Vagina (tissue), 2 donors: Measurements from ENCODE around the gene ARL9.

Source experiments
- CTCF ChIP-seq, 3 experiments: fragments of 450-650 bp in 2 of 3; fragments of 200-600 bp in 1 of 3; sonication (generic) in 1 of 3; IDR thresholded peaks; one replicate each; pipeline ENCODE4 v1.5.1; 2017 to 2019; ENCODE audit warnings: antibody characterized with exemption in 3 of 3, mild to moderate bottlenecking in 2 of 3, moderate library complexity in 2 of 3
- POLR2A ChIP-seq, 2 donors: fragments of 450-650 bp; IDR thresholded peaks; one replicate each; pipeline ENCODE4 v1.6.1; 2017; ENCODE audit warnings: antibody characterized with exemption in 2 of 2, mild to moderate bottlenecking in 2 of 2, moderate library complexity in 2 of 2

- no peak for TF ChIP-seq POLR2A (IDR thresholded peaks at IDR 0.05)
- no peak for TF ChIP-seq CTCF (IDR thresholded peaks at IDR 0.05)
These were observed 29.7 kb upstream of the ARL9 start for GRCh38 chr4:56475917-56476316.
